Activated CD8-positive, alpha-beta memory T cell treated with anti-CD3 and anti-CD28 coated beads, Interleukin-2, amount 50 U/mL, for 4 hours (primary cell): ENCODE measurements around the gene GBP7.
"Not testable (repeated sequence)": the region's sequence is repeated elsewhere in the genome, so short reads cannot be mapped to it uniquely, and the experiment has no call there.

Experiments
- DNase-seq: peaks from one replicate; pipeline ENCODE4 v3.0.0-alpha.2; 2020

GBP7 gene, protein sequence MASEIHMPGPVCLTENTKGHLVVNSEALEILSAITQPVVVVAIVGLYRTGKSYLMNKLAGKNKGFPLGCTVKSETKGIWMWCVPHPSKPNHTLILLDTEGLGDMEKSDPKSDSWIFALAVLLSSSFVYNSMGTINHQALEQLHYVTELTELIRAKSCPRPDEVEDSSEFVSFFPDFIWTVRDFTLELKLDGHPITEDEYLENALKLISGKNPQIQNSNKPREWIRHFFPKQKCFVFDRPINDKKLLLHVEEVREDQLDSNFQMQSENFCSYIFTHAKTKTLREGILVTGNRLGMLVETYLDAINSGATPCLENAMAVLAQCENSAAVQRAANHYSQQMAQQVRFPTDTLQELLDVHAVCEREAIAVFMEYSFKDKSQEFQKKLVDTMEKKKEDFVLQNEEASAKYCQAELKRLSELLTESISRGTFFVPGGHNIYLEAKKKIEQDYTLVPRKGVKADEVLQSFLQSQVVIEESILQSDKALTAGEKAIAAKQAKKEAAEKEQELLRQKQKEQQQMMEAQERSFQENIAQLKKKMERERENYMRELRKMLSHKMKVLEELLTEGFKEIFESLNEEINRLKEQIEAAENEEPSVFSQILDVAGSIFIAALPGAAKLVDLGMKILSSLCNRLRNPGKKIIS

GRCh38 chr1:89175601-89176256 is at the start of gene GBP7:
Gene GBP7 (minus strand): TSS chr1:89176003. CDS start chr1:89171935, 4,068 bp downstream.
- no peak for DNase-seq

DNA sequence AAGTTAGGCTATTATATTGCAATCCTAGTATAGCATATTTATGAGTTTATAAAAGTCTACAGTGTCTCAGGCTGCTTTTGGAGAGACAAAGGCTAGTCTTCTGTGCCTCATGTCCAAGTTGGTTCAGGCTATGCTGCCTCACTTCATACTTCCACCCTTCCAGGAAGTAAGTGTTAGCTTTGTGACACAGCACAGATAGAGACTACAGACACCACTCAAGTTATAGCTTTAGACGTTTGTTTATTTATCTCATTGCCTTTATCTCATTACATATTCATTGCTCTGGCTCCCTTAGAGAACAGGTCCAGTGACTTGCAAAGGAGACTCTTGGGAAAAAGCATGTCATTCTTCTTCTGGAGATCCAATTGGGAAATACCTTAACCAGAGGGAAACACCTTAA is 45.5 kb upstream of the GBP7 start:
- DNase-seq: no peak

DNA sequence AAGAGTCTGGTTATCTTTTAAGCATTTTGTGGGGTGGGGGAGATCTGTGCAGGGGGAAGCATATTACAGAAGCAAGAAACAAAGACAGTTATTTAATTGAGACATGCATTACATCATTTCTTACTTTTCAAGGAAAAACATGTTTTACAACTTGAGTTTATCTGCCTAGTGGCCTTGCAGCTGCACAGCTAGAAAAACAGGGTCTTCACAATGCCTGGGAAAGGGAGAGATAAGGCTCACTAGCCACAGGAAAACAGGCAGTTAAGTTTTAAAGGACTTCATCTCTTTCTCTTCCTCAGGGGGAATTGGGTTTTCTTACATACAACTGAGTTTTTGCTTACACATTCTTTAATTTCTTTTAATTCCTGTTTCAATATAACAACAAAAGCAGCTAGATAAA is 44.0 kb upstream of the GBP7 start:
- DNase-seq: not testable (repeated sequence)

DNA sequence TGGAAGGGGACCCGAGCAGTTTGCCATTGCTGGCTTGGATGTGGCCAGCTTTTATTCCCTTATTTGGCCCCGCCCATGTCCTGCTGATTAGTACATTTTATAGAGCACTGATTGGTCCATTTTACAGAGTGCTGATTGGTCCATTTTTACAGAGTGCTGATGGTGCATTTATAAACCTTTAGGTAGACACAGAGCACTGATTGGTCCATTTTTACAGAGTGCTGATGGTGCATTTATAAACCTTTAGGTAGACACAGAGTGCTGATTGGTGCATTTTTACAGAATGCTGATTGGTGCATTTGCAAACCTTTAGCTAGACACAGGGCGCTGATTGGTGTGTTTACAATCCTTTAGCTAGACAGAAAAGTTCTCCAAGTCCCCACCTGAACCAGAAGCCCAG is 43.1 kb upstream of the GBP7 start:
- not testable (repeated sequence) for DNase-seq

- DNase-seq: no peak
Measured at GRCh38 chr1:89213347-89213746, 37.5 kb upstream of the GBP7 start.

DNA sequence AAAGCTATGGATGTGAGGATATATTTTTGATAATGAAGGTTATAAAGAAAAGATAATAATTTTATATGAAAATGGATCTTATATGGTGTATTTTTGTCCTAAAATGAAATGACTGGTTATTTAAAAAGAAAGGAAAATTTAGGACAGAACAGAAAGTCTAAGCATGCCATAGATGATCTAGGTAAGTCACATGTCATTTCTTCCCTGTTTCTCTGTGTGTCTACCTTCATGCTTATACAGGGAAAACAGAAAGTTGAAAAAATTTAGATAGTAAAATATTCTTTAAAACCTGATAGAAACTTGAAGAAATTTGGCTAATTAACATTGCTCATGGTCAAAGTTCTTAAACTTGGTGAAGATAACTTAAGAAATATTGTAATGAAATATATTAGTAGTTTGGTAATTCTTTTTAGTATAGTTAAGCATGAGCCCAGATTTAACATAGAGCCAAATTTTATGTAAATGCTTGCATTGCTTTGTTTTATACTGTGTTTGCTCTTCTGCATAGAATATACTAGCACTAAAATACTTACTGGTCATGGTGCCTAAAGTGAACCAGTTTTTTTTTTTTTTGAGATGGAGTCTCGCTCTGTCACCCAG is 35.3 kb upstream of the GBP7 start:
- DNase-seq: no peak

GRCh38 chr1:89206373-89206772 is 30.6 kb upstream of the GBP7 start:
- DNase-seq: no peak

DNA sequence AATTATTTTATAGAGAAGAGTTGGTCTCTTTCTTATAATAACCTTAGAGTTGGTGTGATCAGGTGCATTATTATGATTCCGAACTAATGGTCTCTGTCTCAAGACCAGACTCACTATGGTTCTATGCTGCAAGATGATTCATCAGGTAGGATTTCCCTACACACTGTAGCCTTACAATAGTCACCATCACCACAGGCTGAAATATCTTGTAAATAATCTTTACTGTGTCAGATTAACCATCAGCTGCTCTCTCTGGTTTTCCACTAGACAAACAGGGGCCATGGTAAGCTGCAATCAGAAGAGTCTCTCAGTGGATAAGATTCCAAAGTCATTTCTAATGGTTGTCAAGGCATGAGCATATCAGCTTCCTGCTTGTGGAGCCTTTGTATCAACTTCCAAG is 27.4 kb upstream of the GBP7 start:
- no peak for DNase-seq

- DNase-seq: no peak
Measured at GRCh38 chr1:89201106-89201794, 25.4 kb upstream of the GBP7 start.

DNA sequence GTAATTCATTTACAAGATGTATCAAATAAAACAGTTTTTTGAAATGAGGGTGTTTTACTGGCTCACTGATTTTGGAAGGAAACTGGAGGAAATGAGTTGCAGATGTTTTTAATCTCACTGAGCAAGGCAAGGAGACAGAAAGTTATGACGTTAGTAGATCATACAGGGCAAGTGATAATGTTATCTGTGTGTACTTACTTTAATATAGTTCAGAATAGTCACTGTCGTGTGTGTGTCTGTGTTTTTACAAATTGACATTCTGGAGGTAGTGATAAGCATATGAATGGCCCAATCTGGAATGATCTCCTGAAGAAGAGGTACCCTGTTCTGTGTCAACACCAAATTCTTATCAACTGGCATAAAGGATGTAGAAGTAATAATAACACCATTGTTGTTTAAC is 24.9 kb upstream of the GBP7 start:
- no peak for DNase-seq

GRCh38 chr1:89199525-89200031 is 23.8 kb upstream of the GBP7 start:
- no peak for DNase-seq

- DNase-seq: peak; percentile 52
Measured at GRCh38 chr1:89198491-89199072, 22.8 kb upstream of the GBP7 start, which contains the start of gene GBP4. Gene GBP4 (minus strand): TSS chr1:89198942. CDS start chr1:89198834, 108 bp downstream.

DNA sequence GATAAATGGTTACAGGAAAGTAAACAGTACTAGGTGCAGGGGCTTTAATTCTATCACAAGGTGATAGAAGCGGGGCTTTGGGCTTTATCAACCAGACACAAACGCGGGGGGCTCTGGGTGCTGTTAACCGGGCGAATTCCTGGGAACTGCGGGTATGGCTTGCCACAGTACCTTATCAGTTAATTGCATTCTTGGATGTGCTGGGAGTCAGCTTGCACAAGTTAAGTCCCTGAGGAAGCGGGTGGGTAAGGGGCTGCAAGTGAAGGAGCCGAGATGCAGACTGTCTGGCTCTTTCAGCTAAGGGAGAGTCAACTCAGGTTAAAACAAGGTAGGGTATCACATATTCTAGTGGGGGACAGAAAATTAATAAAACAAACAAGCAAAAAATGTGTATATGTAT is 22.3 kb upstream of the GBP7 start:
- no peak for DNase-seq

- no peak for DNase-seq
Measured at GRCh38 chr1:89195476-89195875, 19.7 kb upstream of the GBP7 start.

DNA sequence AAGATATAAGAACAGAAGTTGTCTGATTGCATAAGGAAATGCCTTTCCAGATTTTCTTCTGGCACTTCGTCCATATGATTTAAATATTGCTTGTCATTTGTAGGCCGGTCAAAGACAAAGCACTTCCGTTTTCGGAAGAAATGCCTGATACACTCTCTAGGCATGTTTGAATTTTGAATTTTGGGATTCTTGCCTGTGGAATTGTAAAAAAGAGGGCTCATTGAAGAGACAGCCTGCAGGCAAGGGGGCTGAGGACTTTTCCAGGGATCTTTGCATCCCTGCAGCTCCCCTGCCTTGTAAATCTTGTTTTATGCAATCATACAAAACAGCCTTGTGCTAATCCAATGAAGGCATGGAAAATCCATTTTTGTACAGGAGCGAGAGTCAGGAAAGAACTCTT is 15.5 kb upstream of the GBP7 start:
- no peak for DNase-seq

DNA sequence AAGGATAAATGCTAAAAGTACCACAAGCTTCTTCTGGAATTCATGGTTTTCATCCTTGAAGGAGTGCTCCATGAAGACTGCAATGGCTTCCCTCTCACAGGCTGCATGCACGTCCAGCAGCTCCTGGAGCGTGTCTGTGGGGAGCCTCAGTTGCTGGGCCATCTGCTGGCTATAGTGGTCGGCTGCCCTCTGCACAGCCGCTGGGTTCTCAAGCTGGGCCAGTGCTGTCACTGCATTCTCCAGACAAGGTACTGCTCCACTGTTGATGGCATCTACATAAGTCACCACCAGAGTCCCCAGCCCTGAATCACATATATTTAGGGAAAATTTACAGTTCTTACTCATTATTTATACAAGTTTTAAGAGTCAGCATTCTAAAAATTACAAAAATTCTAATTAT is 14.2 kb upstream of the GBP7 start:
- no peak for DNase-seq

- DNase-seq: no peak
Measured at GRCh38 chr1:89179343-89179742, 3.5 kb upstream of the GBP7 start.

- no peak for DNase-seq
Measured at GRCh38 chr1:89176971-89177370, 1.2 kb upstream of the GBP7 start.

- no peak for DNase-seq
Measured at GRCh38 chr1:89174491-89174890, 1.3 kb downstream of the GBP7 start.

DNA sequence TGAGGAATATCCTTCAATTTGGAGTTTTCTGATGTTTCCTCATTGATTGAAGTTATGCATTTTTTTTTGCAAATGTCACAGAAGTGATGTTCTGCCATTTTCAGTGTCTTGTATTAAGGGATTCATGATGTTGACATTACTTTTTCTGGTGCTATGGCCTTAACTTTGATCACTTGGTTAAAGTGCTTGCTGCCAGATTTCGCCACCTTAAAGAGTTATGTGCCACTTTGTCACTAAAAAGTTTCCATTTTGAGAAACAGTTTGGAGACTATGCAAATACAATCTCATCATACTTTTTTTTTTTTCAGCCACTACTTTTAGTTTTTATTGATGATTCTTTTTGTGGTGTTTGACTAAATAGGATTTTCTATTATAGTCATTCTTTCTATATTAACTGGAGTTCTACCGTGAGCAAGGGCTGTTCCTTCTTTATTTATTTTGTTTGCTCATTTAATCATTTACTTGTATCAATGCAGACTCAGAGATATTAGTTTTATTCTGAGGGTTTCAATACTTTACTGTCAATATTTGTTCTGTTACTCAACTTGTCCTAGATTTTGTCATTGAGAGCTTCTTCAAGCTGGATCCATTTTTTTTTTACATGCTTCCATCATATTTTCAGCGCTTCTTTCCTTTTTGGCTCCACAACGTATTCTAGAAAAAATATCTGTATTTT is 3.2 kb downstream of the GBP7 start:
- no peak for DNase-seq

- DNase-seq: no peak
Measured at GRCh38 chr1:89171067-89171438, 4.8 kb downstream of the GBP7 start.
